ENCODE measurements around the gene SLC10A7.

GRCh38 chr4:146485968-146486367 is 35.8 kb downstream of the SLC10A7 start:
- TF ChIP-seq EZH2 (IDR thresholded peaks at IDR 0.05; ENCODE audit: borderline replicate concordance): no peak
- TF ChIP-seq CTCF (IDR thresholded peaks at IDR 0.05; ENCODE audit: poor library complexity): no peak
- no peak for TF ChIP-seq EZH2phosphoT487 (IDR thresholded peaks at IDR 0.05; ENCODE audit: low read depth, severe bottlenecking, unreplicated experiment)
